Neural cell (in vitro differentiated cells): ENCODE measurements around the gene COASY. TPM values are rescaled to one million over a fixed set of nuclear protein-coding genes. Genes with fewer than 3 reads are reported as not detected.

Source experiments
- H2AFZ ChIP-seq: fragments of 200-600, 300-800 bp; sonication (generic), shearing (Covaris generic); 2 replicates; pipeline ENCODE4 v1.6.0; 2014; ENCODE audit warnings: low read depth, mild to moderate bottlenecking, antibody characterized with exemption, low read length, moderate library complexity
- H3F3A ChIP-seq: fragments of 200-600 bp; shearing (Covaris generic); 2 replicates; pipeline ENCODE4 v1.6.1; 2016; ENCODE audit warnings: mild to moderate bottlenecking, moderate library complexity, mixed read lengths, antibody characterized with exemption, low read length; ENCODE audit not compliant: insufficient read depth, poor library complexity, severe bottlenecking
- H3K27ac ChIP-seq: fragments of 200-600, 300-800 bp; sonication (generic), shearing (Covaris generic); 2 replicates; pipeline ENCODE4 v1.5.1; 2014; ENCODE audit warnings: mild to moderate bottlenecking, low read length, moderate library complexity
- H3K27me3 ChIP-seq: fragments of 300-800, 200-600 bp; sonication (generic), shearing (Covaris generic); 2 replicates; pipeline ENCODE4 v1.6.0; 2014; ENCODE audit warnings: mild to moderate bottlenecking, low read depth, low read length, moderate library complexity; ENCODE audit not compliant: insufficient read depth
- H3K36me3 ChIP-seq: fragments of 300-800, 200-600 bp; sonication (generic), shearing (Covaris generic); 2 replicates; pipeline ENCODE4 v1.5.1; 2014; ENCODE audit warnings: mild to moderate bottlenecking, antibody characterized with exemption, low read length, moderate library complexity; ENCODE audit not compliant: insufficient read depth
- H3K4me2 ChIP-seq: fragments of 300-800, 200-600 bp; sonication (generic), shearing (Covaris generic); 2 replicates; pipeline ENCODE4 v1.6.0; 2014; ENCODE audit warnings: mild to moderate bottlenecking, low read length
- H3K4me3 ChIP-seq: fragments of 300-800, 200-600 bp; sonication (generic), shearing (Covaris generic); 2 replicates; pipeline ENCODE4 v1.5.1; 2014; ENCODE audit warnings: mild to moderate bottlenecking, low read length, moderate library complexity
- H3K79me2 ChIP-seq: fragments of 200-600 bp; shearing (Covaris generic); replicated peaks from 2 replicates; pipeline ENCODE4 v1.6.0; 2014; ENCODE audit warnings: mild to moderate bottlenecking, low read length, moderate library complexity; ENCODE audit not compliant: insufficient read depth
- H3K9ac ChIP-seq: fragments of 300-800, 200-600 bp; sonication (generic), shearing (Covaris generic); 2 replicates; pipeline ENCODE4 v1.6.1; 2016; ENCODE audit warnings: mild to moderate bottlenecking, low read length, mixed read lengths
- H3K9me2 ChIP-seq: fragments of 200-600 bp; shearing (Covaris generic); 2 replicates; pipeline ENCODE4 v1.6.1; 2016; ENCODE audit warnings: mild to moderate bottlenecking, low read length, mixed read lengths; ENCODE audit not compliant: insufficient read depth
- H3K9me3 ChIP-seq: fragments of 200-600, 300-800 bp; sonication (generic), shearing (Covaris generic); 2 replicates; pipeline ENCODE4 v1.6.1; 2016; ENCODE audit warnings: mild to moderate bottlenecking, mixed run types, low read length, moderate library complexity, mixed read lengths
- H4K20me1 ChIP-seq: fragments of 200-600 bp; shearing (Covaris generic); 2 replicates; pipeline ENCODE4 v1.6.1; 2016; ENCODE audit warnings: mild to moderate bottlenecking, mixed run types; ENCODE audit not compliant: insufficient read depth
- EP300 ChIP-seq: fragments of 450-650 bp; conservative IDR thresholded peaks from 2 replicates; pipeline ENCODE4 v1.6.1; 2014; ENCODE audit warnings: antibody characterized with exemption, mild to moderate bottlenecking, moderate library complexity; ENCODE audit not compliant: poor library complexity, severe bottlenecking
- EZH2 ChIP-seq: fragments of 200-600, 300-800 bp; shearing (Covaris generic), sonication (generic); IDR thresholded peaks from 2 replicates; pipeline ENCODE4 v1.6.1; 2014; ENCODE audit warnings: antibody characterized with exemption, low read length, borderline replicate concordance, mild to moderate bottlenecking; ENCODE audit not compliant: insufficient read depth, poor library complexity, severe bottlenecking
- MXI1 ChIP-seq: fragments of 450-650 bp; conservative IDR thresholded peaks from 2 replicates; pipeline ENCODE4 v1.6.1; 2014; ENCODE audit warnings: antibody characterized with exemption, mild to moderate bottlenecking; ENCODE audit not compliant: poor library complexity, severe bottlenecking
- POLR2AphosphoS5 ChIP-seq: IDR thresholded peaks from 2 replicates; pipeline ENCODE4 v1.6.1; 2012
- RAD21 ChIP-seq: fragments of 450-650 bp; conservative IDR thresholded peaks from 2 replicates; pipeline ENCODE4 v1.6.1; 2014; ENCODE audit warnings: antibody characterized with exemption, mild to moderate bottlenecking, moderate library complexity
- REST ChIP-seq: IDR thresholded peaks from 2 replicates; pipeline ENCODE4 v1.6.1; 2012; ENCODE audit warnings: borderline replicate concordance
- SMC3 ChIP-seq: fragments of 450-650 bp; conservative IDR thresholded peaks from 2 replicates; pipeline ENCODE4 v1.6.1; 2014; ENCODE audit warnings: antibody characterized with exemption, mild to moderate bottlenecking, moderate library complexity; ENCODE audit not compliant: poor library complexity
- TAF1 ChIP-seq: IDR thresholded peaks from 2 replicates; pipeline ENCODE4 v1.6.1; 2012; ENCODE audit warnings: low read depth
- polyA plus RNA-seq: library from polyadenylated mRNA; depleted of rRNA; stranded (reverse); fragments of >200 nt; gene quantifications from 2 replicates; pipeline ENCODE4 v1.2.3, GENCODE V29; 2014
- TF ChIP-seq, protein P1 (sequence below): fragments of 450-650 bp; IDR thresholded peaks from 2 replicates; pipeline ENCODE4 v1.5.1; 2014; ENCODE audit warnings: antibody characterized with exemption, mild to moderate bottlenecking, moderate library complexity; ENCODE audit not compliant: poor library complexity, severe bottlenecking

The COASY gene
- polyA plus RNA-seq, 1 donor from 2014 or later: 8.2 TPM

- H3K79me2 ChIP-seq: no peaks in the 10 kb centered on the region
- no peak for TF ChIP-seq RAD21
- no peak for TF ChIP-seq TAF1
- TF ChIP-seq EP300: no peak
- no peak for TF ChIP-seq SMC3
- no peak for TF ChIP-seq REST
- TF ChIP-seq MXI1: no peak
- no peak for TF ChIP-seq EZH2
- TF ChIP-seq, protein P1, sequence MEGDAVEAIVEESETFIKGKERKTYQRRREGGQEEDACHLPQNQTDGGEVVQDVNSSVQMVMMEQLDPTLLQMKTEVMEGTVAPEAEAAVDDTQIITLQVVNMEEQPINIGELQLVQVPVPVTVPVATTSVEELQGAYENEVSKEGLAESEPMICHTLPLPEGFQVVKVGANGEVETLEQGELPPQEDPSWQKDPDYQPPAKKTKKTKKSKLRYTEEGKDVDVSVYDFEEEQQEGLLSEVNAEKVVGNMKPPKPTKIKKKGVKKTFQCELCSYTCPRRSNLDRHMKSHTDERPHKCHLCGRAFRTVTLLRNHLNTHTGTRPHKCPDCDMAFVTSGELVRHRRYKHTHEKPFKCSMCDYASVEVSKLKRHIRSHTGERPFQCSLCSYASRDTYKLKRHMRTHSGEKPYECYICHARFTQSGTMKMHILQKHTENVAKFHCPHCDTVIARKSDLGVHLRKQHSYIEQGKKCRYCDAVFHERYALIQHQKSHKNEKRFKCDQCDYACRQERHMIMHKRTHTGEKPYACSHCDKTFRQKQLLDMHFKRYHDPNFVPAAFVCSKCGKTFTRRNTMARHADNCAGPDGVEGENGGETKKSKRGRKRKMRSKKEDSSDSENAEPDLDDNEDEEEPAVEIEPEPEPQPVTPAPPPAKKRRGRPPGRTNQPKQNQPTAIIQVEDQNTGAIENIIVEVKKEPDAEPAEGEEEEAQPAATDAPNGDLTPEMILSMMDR: no peak
- no peak for TF ChIP-seq POLR2AphosphoS5
- no peaks in the 10 kb centered on the region for H3K9me2 ChIP-seq
- no peaks in the 10 kb centered on the region for H4K20me1 ChIP-seq
- no peak overlapping the region for H3K4me2 ChIP-seq
- H3K4me3 ChIP-seq: no peak overlapping the region
- H3K27me3 ChIP-seq: no peaks in the 10 kb centered on the region
- no peak overlapping the region for H3K9ac ChIP-seq
- no peak overlapping the region for H2AFZ ChIP-seq
- H3K27ac ChIP-seq: no peak overlapping the region
- no peaks in the 10 kb centered on the region for H3F3A ChIP-seq
- no peaks in the 10 kb centered on the region for H3K36me3 ChIP-seq
- no peaks in the 10 kb centered on the region for H3K9me3 ChIP-seq
Observed at GRCh38 chr17:42586514-42587230, 24.7 kb downstream of the COASY start.

DNA sequence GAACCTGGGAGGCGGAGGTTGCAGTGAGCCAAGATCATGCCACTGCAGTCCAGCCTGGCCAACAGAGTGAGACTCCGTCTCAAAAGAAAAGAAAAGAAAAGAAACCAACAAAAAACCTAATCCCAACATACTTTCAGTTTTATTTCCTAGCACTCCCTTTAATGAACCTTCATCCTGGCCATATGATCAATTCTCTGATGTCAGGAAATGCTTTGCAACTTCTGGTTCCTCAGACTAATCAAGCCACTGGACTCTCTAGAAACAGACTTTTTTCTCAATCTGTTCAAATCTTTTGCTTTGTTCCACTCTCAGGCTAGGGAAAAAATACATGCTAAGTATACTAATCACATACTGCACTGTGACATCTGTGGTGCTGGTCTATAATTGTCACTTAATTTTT, 28.9 kb downstream of the COASY start:
- H3K4me2 ChIP-seq: no peak overlapping the region
- TF ChIP-seq EZH2 (no peak), SMC3 (no peak)
- no peaks in the 10 kb centered on the region for H3K9me2 ChIP-seq
- H3K79me2 ChIP-seq: peaks cover 4% of the 10 kb centered on the region
- no peak overlapping the region for H3K27ac ChIP-seq
- no peak overlapping the region for H3K9ac ChIP-seq
- no peaks in the 10 kb centered on the region for H3K36me3 ChIP-seq
- no peaks in the 10 kb centered on the region for H4K20me1 ChIP-seq
- H2AFZ ChIP-seq: no peak overlapping the region
- no peaks in the 10 kb centered on the region for H3K27me3 ChIP-seq
- H3K9me3 ChIP-seq: no peaks in the 10 kb centered on the region
- no peak overlapping the region for H3K4me3 ChIP-seq
- H3F3A ChIP-seq: no peaks in the 10 kb centered on the region
